Immature natural killer cell (primary cell): ENCODE results near the gene GDF7. TPM values are rescaled to one million over a fixed set of nuclear protein-coding genes. Genes with fewer than 3 reads are reported as not detected.
A peak's percentile ranks its signal among the peaks of the same experiment; 100 is the strongest.

ENCODE experiments used
- DNase-seq, 3 donors: peaks; one replicate each; pipeline ENCODE4 v3.0.0; 2022; ENCODE audit warnings: mixed read lengths in 1 of 3
- H3K27ac Mint-ChIP-seq, 6 donors: one replicate each; pipeline ENCODE4 v1.8.0; 2020; ENCODE audit warnings: mixed read lengths in 6 of 6, mild to moderate bottlenecking in 5 of 6, inconsistent platforms in 4 of 6, moderate library complexity in 3 of 6
- H3K27me3 Mint-ChIP-seq, 3 donors: one replicate each; pipeline ENCODE4 v1.8.0; 2020 to 2021; ENCODE audit warnings: low read depth in 3 of 3, mild to moderate bottlenecking in 3 of 3, mixed read lengths in 3 of 3, moderate library complexity in 3 of 3, inconsistent platforms in 1 of 3
- H3K36me3 Mint-ChIP-seq, 3 donors: one replicate each; pipeline ENCODE4 v1.8.0; 2020; ENCODE audit warnings: mixed read lengths in 3 of 3, inconsistent platforms in 2 of 3, mild to moderate bottlenecking in 2 of 3
- H3K4me1 Mint-ChIP-seq, 2 donors: one replicate each; pipeline ENCODE4 v1.8.0; 2020; ENCODE audit warnings: inconsistent platforms in 2 of 2, mild to moderate bottlenecking in 2 of 2, mixed read lengths in 2 of 2, moderate library complexity in 1 of 2
- H3K4me3 Mint-ChIP-seq, 5 donors: one replicate each; pipeline ENCODE4 v1.8.0; 2020; ENCODE audit warnings: mild to moderate bottlenecking in 5 of 5, mixed read lengths in 5 of 5, inconsistent platforms in 3 of 5, moderate library complexity in 3 of 5
- H3K9me3 Mint-ChIP-seq, 6 donors: one replicate each; pipeline ENCODE4 v1.8.0; 2020; ENCODE audit warnings: mild to moderate bottlenecking in 6 of 6, mixed read lengths in 6 of 6, inconsistent platforms in 4 of 6, moderate library complexity in 3 of 6
- polyA plus RNA-seq, 3 donors: library from polyadenylated mRNA; unstranded; fragments of 300-500 nt; fragmentation: Illumina TruSeq; gene quantifications; one replicate each; pipeline ENCODE4 v1.2.3, GENCODE V29; 2021

The GDF7 gene
- polyA plus RNA-seq, 3 donors from 2014 or later, result not detected

DNA sequence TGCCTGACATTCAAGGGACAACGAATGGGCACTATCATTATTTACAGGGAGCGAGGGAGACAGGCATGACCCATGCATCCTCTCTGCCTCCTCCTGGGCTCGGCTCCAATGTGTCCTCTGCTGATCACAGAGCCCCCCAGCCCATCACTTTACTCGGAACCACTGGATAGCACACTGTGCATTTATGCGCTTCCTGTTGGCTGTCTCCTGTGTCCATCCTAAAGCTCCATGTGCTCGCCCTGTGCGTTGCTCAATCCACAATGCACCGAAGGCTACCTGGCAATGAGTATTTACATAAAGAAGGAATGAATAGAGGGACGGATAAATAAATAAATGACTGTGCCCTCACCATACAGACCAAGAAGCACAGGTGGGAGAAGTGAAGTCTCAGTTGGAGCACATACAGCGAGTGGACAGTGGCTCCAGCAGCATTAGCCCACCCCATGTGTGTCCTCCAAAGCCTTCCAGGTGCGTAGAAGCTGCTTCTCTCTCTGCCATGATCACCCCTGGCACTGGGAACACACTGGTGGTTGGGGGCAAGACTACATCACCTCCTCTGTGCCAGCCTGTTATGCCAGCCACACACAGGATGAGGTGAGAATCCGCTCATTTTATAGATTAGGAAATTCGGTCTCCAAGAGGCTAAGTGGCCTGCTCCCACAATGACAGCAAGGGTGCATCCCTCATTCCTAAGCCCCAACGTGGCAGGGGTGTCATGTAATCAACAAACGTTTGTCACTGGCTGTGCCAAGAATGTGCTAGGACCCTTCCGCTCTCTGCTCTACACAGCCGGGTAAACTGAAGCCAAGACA, 2.3 kb upstream of the GDF7 start:
- no peaks in the 10 kb centered on the region for H3K9me3 Mint-ChIP-seq
- peaks cover 18 to 32% (median 25%) of the 10 kb centered on the region in 3 donors for H3K27me3 Mint-ChIP-seq
- peak overlapping the region in 3 of 5 donors; percentile 17 to 48 (median 44) for H3K4me3 Mint-ChIP-seq
- no peaks in the 10 kb centered on the region for H3K36me3 Mint-ChIP-seq
- H3K4me1 Mint-ChIP-seq, result peaks cover 11 to 12% of the 10 kb centered on the region in 2 donors
- no peak overlapping the region for H3K27ac Mint-ChIP-seq
- no peak for DNase-seq

DNA sequence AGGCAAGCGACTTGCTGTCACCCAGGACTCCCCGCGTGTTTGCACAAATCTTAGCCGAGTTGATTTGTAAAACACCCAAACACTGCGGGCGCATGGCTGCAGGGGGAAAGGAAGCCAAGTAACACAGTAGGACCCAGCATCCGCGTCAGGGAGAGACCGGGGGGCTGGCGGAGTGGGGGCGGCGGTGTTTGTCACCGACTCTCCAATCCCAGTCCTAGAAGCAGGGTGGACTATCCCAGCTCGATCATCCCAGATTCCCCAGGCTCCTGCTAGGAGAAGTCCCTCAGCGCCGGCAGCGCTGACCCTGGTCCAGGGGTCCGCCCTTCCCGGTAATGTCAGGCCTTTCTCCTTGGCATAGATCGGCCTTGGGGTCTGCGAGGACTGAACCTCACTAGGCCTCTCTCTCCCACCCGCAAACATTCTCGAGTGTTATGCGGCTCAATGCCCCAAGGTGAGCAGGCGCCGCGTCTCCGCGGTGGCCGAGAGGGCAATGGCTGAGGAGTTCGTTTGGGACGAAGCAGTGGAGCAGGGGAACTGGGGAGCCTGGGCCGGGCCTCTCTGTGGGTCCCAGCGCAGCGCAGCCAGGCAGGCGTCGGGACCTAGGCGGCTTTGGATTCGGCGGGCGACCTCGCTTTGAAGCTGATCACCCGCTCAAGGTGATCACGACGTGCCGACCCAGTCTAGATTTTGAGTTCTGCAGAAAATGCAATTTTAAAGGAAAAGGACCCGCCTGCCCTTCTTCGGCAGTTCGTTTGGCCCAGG, 1.5 kb upstream of the GDF7 start:
- H3K27ac Mint-ChIP-seq, result no peak overlapping the region
- peaks cover 11 to 12% of the 10 kb centered on the region in 2 donors for H3K4me1 Mint-ChIP-seq
- no peaks in the 10 kb centered on the region for H3K36me3 Mint-ChIP-seq
- peak overlapping the region in 4 of 5 donors; percentile 33 to 70 (median 60) for H3K4me3 Mint-ChIP-seq
- DNase-seq, result no peak
- no peaks in the 10 kb centered on the region for H3K9me3 Mint-ChIP-seq
- peaks cover 25 to 35% (median 26%) of the 10 kb centered on the region in 3 donors for H3K27me3 Mint-ChIP-seq

- Mint-ChIP-seq H3K27me3 (peaks cover 23 to 34% (median 26%) of the 10 kb centered on the region in 3 donors), H3K36me3 (no peaks in the 10 kb centered on the region), H3K27ac (no peak overlapping the region), H3K4me3 (peak overlapping the region; percentile 75 to 84 (median 80)), H3K4me1 (peaks cover 11 to 12% of the 10 kb centered on the region in 2 donors), H3K9me3 (no peaks in the 10 kb centered on the region)
- no peak for DNase-seq
These were observed 990 bp upstream of the GDF7 start for GRCh38 chr2:20666005-20666303.

DNA sequence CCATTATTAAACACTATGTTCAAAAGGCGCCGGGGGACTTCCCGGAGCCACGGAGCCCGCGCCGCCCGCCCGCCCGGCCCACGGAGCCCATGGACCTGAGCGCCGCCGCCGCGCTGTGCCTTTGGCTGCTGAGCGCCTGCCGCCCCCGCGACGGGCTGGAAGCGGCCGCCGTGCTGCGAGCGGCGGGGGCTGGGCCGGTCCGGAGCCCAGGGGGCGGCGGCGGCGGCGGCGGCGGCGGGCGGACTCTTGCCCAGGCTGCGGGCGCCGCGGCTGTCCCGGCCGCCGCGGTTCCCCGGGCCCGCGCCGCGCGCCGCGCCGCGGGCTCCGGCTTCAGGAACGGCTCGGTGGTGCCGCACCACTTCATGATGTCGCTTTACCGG, 197 bp downstream of the GDF7 start:
- peaks cover 28 to 40% (median 30%) of the 10 kb centered on the region in 3 donors for H3K27me3 Mint-ChIP-seq
- DNase-seq, result no peak
- H3K9me3 Mint-ChIP-seq, result no peaks in the 10 kb centered on the region
- no peak overlapping the region for H3K27ac Mint-ChIP-seq
- H3K36me3 Mint-ChIP-seq, result no peaks in the 10 kb centered on the region
- no peak overlapping the region for H3K4me3 Mint-ChIP-seq
- peaks cover 11 to 12% of the 10 kb centered on the region in 2 donors for H3K4me1 Mint-ChIP-seq

DNA sequence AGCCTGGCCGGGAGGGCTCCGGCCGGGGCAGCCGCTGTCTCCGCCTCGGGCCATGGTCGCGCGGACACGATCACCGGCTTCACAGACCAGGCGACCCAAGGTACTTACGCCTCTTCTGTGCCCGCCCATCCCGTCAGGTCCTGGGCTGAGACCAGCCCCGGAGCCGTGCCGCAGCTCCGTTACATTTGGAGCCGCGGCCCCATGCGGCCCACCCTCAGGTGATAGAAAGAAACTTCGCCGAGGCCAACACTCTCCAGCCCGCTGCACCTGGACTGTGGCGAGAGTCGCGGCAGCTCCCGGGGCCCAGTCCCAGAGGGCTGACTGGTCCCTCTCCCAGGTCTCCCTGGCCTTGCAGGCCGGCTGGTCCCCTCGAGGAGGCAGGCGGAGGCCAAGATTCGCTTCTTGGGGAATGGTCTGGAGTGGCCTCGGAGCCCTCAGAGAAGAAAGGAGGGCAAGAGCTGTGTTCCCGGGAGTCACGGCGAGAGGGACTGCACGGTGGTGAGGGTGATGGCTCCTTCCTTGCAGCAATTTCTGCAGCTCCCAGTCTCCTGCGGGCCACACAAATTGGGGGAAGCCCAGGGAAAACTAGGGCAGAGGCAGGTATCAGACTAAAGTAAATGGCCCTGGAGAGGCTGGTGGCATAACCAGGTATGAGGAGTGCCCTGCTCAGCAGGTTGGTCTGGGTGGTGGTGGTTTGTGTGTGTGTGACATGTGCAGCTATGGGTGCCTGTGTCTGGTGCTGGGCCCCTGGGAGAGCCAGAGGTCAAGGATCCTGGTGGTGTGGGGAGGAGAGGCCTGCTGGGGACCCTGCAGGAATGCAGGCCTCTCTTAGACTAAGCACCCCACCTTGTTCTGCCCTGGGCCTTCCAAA, 822 bp downstream of the GDF7 start:
- H3K4me1 Mint-ChIP-seq, result peaks cover 11 to 12% of the 10 kb centered on the region in 2 donors
- H3K4me3 Mint-ChIP-seq, result peak overlapping the region; percentile 55 to 70 (median 63)
- peak overlapping the region in 1 of 6 donors; percentile 46 for H3K27ac Mint-ChIP-seq
- no peak for DNase-seq
- peaks cover 27 to 46% (median 33%) of the 10 kb centered on the region in 3 donors for H3K27me3 Mint-ChIP-seq
- H3K36me3 Mint-ChIP-seq, result no peaks in the 10 kb centered on the region
- H3K9me3 Mint-ChIP-seq, result no peaks in the 10 kb centered on the region

DNA sequence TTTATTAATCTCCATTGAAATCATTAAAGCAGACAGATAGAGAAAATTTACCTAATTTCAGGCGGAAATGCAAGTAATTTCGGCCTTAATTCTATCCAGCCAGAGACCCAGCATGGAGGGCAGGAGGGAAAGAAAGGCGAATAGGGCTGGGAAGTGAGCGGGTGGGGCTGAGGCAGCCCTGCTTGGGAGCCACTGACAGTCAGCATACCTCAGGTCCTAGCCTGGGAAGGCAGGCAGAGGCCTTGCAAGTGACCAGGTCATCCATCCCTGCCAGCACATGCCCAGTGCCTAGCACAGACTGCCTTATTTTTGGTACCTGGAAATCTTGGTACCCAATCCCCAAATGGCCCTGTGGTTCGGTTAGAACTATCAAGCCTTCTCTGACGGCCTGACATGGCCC, 1.5 kb downstream of the GDF7 start:
- Mint-ChIP-seq H3K27ac (no peak overlapping the region), H3K4me3 (peak overlapping the region in 4 of 5 donors; percentile 55 to 70 (median 64)), H3K27me3 (peaks cover 32 to 51% (median 36%) of the 10 kb centered on the region in 3 donors)

GRCh38 chr2:20668871-20669475, 2.0 kb downstream of the GDF7 start:
- Mint-ChIP-seq H3K27ac (no peak overlapping the region), H3K4me3 (peak overlapping the region in 1 of 5 donors; percentile 20)

More for the DNA sequence above, 1.5 kb downstream of the GDF7 start:
- Mint-ChIP-seq H3K9me3 (no peaks in the 10 kb centered on the region), H3K36me3 (no peaks in the 10 kb centered on the region), H3K4me1 (peaks cover 11 to 12% of the 10 kb centered on the region in 2 donors)
- no peak for DNase-seq

GRCh38 chr2:20669562-20670314, 2.8 kb downstream of the GDF7 start:
- H3K27ac Mint-ChIP-seq, result no peak overlapping the region
- H3K27me3 Mint-ChIP-seq, result peaks cover 31 to 46% (median 31%) of the 10 kb centered on the region in 3 donors
- H3K36me3 Mint-ChIP-seq, result no peaks in the 10 kb centered on the region
- H3K4me3 Mint-ChIP-seq, result peak overlapping the region in 1 of 5 donors; percentile 20
- H3K4me1 Mint-ChIP-seq, result peaks cover 11 to 12% of the 10 kb centered on the region in 2 donors
- no peaks in the 10 kb centered on the region for H3K9me3 Mint-ChIP-seq
- no peak for DNase-seq

More at GRCh38 chr2:20668871-20669475, 2.0 kb downstream of the GDF7 start:
- Mint-ChIP-seq H3K9me3 (no peaks in the 10 kb centered on the region), H3K4me1 (peaks cover 11 to 12% of the 10 kb centered on the region in 2 donors), H3K27me3 (peaks cover 32 to 50% (median 36%) of the 10 kb centered on the region in 3 donors), H3K36me3 (no peaks in the 10 kb centered on the region)
- no peak for DNase-seq

- no peak for DNase-seq
- H3K9me3 Mint-ChIP-seq, result no peaks in the 10 kb centered on the region
- no peaks in the 10 kb centered on the region for H3K36me3 Mint-ChIP-seq
- no peak overlapping the region for H3K4me3 Mint-ChIP-seq
- peaks cover 6 to 11% of the 10 kb centered on the region in 2 donors for H3K4me1 Mint-ChIP-seq
- no peak overlapping the region for H3K27ac Mint-ChIP-seq
- H3K27me3 Mint-ChIP-seq, result peaks cover 25 to 48% (median 29%) of the 10 kb centered on the region in 3 donors
These were observed 3.5 kb downstream of the GDF7 start for GRCh38 chr2:20670315-20671035.

DNA sequence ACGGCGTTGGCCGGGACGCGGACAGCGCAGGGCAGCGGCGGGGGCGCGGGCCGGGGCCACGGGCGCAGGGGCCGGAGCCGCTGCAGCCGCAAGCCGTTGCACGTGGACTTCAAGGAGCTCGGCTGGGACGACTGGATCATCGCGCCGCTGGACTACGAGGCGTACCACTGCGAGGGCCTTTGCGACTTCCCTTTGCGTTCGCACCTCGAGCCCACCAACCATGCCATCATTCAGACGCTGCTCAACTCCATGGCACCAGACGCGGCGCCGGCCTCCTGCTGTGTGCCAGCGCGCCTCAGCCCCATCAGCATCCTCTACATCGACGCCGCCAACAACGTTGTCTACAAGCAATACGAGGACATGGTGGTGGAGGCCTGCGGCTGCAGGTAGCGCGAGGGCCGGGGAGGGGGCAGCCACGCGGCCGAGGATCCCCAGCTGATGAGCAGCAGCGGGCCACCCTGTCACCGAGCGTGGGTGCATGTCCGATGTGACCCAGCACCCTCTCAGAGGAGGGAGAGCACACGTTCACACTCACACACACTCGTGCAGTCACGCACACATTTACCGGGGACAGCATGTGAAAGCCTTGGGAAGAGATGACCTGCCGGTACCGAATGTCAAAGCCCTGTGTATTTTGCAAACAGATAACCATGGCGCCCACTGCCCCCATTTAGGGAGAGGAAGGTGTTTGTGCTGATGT, 4.2 kb downstream of the GDF7 start:
- Mint-ChIP-seq H3K27ac (no peak overlapping the region), H3K36me3 (no peaks in the 10 kb centered on the region), H3K4me3 (no peak overlapping the region), H3K27me3 (peaks cover 24 to 44% (median 29%) of the 10 kb centered on the region in 3 donors), H3K9me3 (no peaks in the 10 kb centered on the region), H3K4me1 (peaks cover 4 to 7% of the 10 kb centered on the region in 2 donors)
- no peak for DNase-seq

DNA sequence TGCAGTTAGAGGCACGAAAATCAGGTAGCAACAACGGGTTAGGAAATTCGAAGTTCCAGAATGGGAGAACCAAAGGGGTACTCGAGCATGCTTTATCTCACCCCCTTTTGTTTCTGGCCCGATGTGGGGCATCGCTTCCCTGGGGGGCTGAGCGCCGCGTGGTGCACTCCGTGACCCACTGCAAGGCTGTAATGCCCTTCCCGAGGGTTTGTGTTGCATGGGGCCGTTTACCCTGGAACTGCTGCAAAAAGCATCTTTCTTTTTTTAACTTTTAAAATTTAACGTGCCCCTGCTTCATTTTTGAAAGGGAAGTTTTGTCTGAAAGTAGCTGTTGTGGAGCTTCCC, 4.8 kb downstream of the GDF7 start:
- no peak for DNase-seq
- Mint-ChIP-seq H3K27ac (no peak overlapping the region), H3K27me3 (peaks cover 22 to 41% (median 27%) of the 10 kb centered on the region in 3 donors), H3K4me3 (no peak overlapping the region), H3K36me3 (no peaks in the 10 kb centered on the region), H3K4me1 (peaks cover 0 to 4% of the 10 kb centered on the region in 2 donors), H3K9me3 (no peaks in the 10 kb centered on the region)
